Measurements from ENCODE around the gene PHYKPL.
"Not testable (repeated sequence)": the region's sequence is repeated elsewhere in the genome, so short reads cannot be mapped to it uniquely, and the experiment has no call there.

Gene PHYKPL

DNA sequence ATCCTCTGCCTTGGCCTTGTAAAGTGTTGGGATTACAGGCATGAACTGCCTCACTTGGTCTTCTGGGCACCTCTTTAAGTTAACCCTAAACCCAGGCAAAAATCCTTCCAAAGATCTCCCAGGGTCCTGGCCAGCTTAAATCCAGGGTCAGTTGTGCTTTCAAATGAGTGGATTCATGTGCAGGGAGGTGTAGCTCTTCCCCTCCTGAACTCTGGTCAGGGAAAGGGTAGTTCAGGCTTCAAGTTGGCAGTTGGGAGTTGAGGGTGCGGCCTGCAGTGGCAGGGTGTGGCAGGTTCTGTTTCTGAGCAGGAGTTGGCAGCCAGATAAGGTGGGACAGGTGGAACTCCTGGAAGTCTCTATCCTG, 24.7 kb downstream of the PHYKPL start:
- no peak for DNase-seq (ENCODE audit: low read depth, low spot score)

DNA sequence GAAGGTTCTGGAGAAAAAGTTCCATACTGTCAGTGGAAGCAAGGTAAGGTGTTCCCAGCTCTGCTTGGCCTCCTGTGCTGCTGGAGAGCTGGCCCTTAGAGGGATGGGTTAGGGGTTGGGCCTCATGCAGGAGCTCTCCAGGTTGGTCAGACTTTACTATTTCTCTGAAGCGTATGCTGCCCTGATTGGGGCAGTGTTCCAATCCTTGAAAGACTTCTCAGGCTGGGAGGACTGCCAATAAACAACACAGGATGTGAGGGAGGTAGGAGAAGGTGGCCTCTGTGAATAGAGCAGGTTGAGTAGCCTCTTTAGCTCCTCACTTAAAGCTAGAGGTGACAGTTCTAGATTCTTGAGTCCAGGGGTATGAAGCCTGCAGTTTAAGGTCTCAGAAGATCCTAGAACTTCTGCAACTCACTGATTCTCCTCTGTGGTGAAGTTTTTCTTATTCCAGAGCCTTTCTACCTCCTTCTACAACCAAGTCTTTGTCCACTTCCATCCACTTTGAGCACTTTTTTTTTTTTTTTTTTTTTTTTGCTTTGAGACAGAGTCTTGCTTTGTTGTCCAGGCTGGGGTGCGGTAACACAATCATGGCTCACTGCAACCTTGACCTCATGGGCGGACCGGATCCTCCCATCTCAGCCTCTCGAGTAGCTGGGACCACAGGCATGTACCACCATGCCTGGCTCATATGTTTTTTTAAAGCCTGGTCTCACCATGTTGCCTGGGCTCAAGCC, 25.3 kb downstream of the PHYKPL start:
- DNase-seq (ENCODE audit: low read depth, low spot score), result no peak

DNA sequence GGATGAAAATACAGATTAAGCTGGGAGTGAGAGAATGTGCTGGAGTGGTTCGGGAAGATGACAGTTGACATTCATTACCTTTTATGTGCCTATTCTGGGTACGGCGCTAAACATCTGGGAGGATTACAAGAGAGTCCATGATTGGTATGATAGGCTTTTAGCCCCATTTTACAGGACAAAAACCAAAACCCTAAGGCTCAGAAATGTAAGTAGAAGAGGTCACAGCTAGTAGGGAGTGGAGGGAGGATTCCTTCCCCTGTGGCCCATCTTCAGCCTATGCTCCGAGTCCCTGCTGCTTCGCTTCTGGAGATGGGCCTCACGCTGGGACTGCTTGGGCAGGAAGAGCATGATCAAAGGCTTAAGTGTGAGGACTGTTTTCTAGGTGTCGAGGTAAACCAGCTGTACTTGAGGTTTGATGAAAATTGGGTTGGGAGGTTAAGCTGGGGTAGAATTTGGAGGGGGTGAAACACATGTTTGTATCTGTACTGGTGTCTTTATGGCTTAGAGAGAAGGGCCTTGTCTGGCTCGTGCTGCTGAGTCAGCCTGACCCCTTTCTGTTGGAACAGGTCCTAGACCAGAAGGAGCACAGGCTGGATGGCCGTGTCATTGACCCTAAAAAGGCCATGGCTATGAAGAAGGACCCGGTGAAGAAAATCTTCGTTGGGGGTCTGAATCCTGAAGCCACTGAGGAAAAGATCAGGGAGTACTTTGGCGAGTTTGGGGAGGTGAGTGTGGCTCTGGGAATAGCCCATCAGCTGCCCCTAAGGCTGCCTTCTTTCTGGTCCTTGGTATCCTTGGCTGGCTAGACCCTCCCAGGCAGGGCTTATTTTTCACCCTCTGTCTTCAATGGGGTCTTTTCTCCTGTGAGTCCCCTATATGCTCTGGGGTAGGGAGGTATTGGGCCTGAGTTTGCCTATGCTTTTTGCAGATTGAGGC, 26.2 kb downstream of the PHYKPL start:
- no peak for DNase-seq (ENCODE audit: low read depth, low spot score)

DNA sequence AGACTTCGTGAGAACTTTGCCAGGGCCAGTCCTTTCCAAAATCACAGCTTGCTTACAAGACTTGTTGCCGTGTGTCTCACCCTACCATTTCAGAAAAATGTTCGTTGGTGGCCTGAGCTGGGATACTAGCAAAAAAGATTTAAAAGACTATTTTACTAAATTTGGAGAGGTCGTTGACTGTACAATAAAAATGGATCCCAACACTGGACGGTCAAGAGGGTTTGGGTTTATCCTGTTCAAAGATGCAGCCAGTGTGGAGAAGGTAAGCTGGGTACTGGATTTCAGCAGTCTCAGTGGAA, 26.9 kb downstream of the PHYKPL start:
- no peak for DNase-seq (ENCODE audit: low read depth, low spot score)

DNA sequence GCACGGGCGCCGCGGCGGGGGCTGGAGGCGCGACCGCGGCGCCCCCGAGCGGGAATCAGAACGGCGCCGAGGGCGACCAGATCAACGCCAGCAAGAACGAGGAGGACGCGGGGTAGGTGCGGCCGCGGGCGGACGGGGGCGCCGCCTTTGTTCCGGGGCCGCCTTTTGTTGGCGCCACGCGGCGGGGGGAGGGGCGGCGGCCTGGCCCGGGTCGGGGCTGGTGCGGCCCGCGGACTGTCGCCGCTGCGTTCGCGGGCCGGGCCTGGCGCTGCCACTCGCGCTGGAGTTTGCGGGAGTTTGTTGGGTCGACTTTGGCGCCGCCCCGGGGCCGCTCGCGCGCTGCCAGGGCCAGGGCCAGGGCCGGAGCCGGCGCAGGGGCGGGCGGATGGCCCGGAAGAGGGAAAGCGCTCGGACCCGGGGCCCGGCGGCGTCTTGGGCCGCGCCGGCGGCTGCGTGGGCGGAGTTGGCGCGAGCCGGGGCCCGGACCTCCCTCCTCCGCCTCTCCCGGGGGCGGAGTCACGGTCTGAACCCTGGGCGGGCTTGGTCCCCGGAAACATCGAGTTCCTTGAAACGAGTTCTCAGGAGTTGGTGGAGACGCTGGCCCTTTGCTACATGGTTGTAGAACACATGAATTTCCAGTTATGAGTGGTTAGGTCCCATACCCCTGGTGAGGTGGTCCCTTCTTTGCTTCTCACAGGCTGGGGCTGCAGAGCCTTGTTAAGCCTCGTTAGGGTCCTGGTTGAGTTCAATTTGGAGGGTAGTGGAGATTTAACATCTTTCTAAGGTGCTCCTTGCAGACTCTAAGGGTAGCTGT, 27.5 kb downstream of the PHYKPL start:
- no peak for DNase-seq (ENCODE audit: low read depth, low spot score)

DNA sequence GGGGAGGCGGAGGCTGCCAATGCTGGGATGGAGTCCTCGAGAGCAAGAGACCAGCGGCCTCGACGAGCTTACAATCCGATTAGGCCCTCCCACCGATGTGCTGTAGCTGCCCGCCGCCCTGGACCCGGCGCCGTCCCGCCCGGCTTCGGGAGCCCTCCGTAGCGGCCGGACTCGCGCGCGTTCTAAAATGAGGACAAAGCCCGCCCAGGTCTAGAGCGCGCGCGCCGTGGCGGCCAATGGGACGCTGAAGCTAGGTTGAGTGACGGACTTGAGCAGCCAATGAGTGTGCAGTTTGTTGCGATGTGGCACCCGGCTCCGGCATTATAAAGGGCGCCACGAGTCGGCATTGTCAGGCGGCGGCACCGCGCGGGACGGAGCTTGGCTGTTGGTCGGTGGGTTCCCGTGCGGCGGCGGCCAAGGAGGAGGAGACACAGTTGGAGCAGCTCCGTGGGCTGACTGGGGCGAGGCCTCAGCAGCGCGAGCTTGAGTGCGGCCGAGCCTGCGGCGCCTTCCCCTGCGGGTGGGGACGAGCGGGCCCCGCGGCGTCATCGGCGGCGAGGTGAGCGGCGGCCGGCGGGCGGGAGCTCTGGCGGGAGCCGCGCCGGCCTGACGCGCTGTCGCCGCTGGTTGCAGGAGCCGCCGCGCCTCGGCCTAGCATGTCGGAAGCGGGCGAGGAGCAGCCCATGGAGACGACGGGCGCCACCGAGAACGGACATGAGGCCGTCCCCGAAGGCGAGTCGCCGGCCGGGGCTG, 28.2 kb downstream of the PHYKPL start, which contains the start of gene HNRNPAB:
HNRNPAB (plus strand) TSS at position 352 of the 753 bp plus-strand sequence; CDS start at position 657, 305 bp downstream.
- DNase-seq (ENCODE audit: low read depth, low spot score), result peak; percentile 92

DNA sequence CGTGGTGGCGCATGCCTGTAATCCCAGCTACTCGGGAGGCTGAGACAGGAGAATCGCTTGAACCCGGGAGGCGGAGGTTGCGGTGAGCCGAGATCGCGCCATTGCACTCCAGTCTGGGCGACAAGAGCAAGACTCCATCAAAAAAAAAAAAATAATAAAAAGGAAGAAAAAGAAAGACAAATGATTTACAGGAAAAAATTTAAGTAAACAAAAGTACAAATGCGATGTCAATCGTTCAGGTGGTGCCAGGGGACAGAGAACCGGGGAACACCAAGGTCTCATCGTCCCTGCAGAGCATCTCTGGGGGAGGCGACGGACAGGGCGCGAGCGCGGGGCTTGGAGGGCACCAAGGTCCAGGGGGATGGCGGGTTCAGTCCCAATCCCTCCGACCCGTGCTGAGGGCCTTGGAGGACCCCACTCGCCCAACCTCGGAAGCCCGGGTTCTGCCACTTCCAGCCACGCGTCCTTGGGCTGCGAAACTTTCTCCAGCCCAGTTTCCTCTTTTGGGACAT, 28.9 kb downstream of the PHYKPL start:
- no peak for DNase-seq (ENCODE audit: low read depth, low spot score)

DNA sequence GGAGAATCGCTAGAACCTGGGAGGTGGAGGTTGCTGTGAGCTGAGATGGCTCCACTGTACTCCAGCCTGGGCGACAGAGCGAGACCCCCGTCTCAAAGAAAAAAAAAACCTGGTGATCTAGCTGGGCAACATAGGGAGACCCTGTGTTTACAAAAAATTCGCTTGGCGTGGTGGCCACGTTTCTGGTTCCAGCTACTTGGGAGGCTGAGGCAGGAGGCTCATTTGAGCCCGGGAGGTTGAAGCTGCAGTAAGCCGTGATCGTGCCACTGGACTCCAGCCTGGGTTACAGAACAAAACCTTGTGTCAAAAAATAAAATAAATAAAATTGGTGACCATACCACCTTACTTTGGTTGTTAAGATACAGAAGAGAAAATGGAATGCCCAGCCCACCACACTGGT, 30.1 kb downstream of the PHYKPL start:
- DNase-seq (ENCODE audit: low read depth, low spot score), result no peak

DNA sequence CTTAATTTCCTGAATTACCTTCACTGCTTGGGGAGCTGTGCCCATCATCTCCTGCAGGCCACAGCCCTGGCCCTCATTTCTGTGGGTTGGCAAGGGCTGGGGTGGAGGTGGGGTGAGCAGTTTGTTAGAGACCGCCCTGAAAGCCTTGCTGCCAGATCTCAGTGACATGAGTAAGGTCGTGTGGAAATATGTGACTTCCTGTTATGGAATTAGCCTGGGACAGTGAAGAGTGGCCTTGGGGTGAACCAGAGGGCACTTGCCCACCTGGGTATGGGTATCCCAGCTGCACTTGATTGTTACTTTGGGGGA, 30.7 kb downstream of the PHYKPL start:
- DNase-seq (ENCODE audit: low read depth, low spot score), result no peak

DNA sequence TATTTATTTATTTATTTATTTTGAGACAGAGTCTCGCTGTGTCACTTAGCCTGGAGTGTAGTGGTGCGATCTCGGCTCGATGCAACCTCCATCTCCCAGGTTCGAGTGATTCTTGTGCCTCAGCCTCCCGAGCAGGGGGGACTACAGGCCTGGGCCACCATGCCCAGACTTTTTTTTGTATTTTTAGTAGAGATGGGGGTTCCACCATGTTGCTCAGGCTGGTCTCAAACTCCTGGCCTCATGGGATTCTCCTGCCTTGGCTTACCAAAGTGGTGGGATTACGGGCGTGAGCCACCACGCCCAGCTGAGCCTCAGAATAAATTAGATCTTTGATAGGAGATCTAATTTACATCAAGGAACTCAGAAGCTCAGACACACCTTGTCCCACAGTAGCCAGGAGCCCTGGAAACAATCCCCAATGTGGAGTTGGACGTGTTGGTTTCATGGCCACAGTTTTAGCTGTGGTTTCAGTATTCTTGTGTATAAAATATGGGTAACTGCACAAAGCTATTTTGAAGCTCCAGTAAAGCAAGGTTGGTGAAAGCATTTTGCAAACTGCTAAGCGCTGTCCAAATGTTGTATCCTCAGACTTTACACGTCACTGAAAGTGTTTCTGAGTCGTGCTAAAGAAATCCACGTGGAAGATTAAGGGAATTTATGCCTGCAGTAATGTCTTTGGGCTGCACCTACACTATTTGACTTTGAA, 31.2 kb downstream of the PHYKPL start:
- no peak for DNase-seq (ENCODE audit: low read depth, low spot score)

DNA sequence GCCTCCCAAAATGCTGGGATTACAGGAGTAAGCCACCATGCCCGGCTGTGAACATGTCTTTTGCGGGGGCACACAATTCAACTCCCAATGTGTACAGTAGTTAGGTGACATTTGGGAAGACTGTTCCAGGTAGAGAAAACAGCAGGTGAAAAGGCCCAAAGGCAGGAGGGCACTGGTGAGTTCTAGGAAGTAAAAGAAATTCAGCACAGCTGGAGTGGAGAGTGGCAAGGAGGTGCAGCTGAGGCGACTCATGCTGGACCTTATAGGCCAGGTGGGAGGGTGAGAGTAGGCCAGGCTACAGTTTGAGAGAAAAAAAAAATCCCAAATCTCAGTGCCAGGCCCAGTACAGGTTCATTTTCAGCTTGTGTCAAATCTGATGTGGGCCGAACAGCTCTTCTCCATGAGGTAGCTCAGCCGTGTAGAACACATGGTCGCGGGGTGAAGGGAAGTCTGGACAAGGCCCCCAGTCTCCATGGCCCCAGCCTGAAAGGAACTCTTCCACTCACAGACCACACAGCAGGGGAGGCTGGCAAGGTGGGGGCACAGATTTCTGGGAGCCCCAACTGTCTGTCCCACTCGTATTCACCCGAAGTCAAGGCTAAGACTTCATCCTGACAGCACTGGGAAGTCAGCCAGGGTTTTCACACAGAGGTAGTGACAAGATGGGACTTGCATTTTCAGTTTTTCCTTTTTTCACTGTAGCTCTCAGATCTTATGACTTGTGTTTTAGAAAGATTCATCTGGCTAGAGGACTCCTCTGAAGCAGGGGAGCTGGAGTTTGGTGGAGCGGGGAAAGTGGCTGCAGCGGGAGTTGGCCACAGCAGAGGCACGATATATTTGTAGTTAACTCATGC, 32.8 kb downstream of the PHYKPL start:
- no peak for DNase-seq (ENCODE audit: low read depth, low spot score)

DNA sequence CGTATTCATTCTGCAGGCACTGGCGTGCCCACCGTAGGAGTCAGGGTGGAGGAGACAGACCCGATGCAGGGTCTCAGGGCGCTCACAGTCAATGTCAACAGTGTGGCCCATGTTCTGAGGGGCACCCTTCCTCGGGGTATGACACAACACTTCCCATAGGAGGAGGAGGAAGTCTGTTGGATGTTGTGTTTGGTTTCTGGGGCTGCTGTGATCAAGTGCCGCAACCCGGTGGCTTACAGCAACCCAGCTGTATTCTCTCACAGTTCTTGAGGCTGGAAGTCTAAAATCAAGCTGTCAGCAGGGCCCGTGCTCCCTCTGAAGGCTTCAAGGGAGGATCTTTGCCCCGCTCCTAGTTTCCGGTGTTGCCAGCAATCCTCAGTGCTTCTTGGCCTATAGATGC, 33.9 kb downstream of the PHYKPL start:
- no peak for DNase-seq (ENCODE audit: low read depth, low spot score)

DNA sequence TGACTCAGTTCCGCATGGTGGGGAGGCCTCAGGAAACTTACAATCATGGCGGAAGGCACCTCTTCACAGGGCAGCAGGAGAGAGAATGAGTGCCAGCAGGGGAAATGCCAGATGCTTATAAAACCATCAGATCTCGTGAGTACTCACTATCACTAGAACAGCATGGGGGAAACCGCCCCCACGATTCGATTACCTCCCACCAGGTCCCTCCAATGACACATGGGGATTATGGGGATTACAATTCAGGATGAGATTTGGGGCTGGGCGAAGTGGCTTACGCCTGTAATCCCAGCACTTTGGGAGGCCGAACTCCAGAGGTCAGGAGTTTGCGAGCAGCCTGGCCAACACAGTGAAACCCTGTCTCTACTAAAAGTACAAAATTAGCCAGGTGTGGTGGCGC, 34.5 kb downstream of the PHYKPL start:
- DNase-seq (ENCODE audit: low read depth, low spot score), result not testable (repeated sequence)

DNA sequence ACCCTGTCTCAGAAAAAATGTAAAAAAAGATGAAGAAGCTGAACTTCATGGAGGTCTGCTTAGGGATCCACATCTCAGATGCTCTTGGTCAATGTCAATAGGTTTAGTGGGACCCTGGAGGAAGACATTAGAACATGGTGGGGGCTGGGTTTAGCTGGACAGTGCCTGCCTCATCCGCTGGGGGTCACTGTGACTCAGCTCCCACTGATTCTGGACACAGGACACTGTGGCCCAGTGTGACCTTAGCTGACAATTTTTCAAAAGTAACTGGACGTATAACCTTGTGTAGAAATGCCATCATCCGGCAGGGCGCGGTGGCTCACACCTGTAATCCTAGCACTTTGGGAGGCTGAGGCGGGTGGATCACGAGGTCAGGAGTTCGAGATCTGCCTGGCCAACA, 35.6 kb downstream of the PHYKPL start:
- no peak for DNase-seq (ENCODE audit: low read depth, low spot score)

DNA sequence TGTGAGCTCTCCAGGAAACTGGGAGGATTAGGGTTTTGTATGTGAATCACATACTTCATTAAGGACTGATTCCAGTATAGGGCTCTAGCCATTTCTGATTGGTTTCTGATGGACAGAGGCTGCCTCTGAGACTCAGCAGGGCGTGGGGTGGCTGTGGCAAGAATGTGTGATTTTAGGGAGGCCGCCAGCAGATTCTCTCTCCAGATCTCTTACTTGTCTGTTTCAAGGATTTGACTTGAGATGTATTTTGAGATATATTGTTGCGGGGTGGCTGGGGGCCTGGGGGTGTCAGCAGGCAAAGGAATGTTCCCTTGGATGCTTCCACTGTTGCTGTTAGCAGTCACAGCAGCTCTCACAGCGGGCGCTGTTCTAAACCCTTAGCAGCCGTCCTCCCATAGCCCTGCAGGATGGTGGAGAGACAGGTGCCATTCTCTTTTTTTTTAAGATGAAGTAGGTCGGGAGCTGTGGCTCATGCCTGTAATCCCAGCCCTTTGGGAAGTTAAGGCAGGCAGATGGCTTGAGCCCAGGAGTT, 36.3 kb downstream of the PHYKPL start:
- DNase-seq (ENCODE audit: low read depth, low spot score), result no peak

DNA sequence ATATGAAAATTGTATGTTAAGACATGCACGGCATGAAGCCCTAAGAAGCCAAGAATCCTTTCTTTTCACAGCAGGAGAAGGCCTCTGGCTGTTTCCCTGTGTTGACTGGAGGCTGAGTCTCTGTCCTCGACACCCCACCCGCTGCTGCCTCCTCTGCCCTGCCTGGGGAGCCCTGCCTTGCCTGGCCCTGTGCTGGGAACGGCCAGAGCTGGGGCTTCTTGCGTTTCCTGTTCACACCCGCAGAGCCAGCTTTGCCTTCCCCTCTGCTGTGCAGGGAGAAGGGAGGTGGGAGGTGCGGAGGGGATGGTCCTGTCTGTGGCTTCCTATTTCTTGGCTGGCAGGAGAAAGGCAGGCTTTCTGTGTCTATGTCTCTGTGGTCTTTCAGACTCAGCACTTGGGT, 38.6 kb downstream of the PHYKPL start:
- no peak for DNase-seq (ENCODE audit: low read depth, low spot score)

DNA sequence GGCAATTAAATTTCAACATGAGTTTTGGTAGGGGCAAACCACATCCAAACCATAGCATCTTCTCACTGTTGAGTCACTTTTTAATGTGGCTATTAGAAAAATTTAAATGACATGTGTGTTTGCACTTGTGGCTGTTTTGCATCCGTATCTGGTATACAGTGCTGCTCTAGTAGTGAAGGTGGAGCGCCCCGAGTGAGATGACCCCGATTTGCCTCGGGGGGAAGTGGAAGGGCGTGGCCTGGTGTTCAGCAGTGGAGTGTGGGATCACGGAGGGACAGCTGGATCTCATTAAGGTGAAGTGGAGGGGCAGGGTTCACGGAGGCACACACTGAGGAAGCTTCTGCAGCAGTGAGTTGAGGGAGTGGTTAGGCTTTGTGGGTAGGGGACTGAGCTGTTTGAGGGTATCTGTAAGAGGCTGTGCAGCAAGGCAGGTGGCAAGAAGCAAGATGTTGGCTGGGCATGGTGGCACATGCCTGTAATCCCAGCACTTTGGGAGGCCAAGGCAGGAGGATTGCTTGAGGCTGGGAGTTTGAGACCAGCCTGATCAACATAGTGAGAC, 39.3 kb downstream of the PHYKPL start:
- no peak for DNase-seq (ENCODE audit: low read depth, low spot score)

DNA sequence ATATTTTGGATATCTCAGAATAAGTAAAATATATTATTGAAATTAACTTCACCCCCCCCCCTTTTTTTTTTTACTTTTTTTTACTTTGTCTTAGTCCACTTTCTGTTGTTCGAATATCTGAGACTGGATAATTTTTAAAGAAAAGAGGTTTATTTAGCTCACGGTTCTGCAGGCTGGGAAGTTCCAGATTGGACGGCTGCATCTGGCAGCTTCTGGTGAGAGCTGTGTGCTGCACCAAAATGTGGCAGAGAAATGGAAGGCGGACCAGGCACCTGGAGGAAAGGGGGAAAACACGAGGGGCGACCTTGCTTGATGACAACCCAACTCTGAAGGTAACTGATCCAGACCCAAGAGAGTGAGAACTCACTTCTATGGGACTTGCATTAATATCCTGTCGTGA, 39.8 kb downstream of the PHYKPL start:
- DNase-seq (ENCODE audit: low read depth, low spot score), result no peak

DNA sequence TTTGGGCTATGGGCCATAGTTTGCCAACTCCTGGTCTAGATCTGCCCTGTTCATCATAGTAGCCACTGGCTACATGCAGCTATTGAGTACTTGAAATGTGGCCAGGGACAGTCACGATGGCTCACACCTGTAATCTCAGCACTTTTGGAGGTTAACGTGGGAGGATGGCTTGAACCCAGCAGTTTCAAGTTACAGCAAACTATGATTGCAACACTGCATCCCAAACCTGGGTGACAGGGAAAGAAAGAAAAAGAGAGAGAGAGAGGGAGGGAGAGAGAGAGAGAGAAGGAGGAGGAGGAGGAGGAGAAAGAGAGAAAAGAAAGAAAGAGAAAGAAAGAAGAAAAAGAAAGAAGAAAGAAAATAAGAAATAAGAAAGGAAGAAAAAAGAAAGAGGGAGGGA, 40.4 kb downstream of the PHYKPL start:
- no peak for DNase-seq (ENCODE audit: low read depth, low spot score)

Measured in brain pericyte (primary cell).